Measurements from ENCODE around the gene ADM2. TPM values are rescaled to one million over a fixed set of nuclear protein-coding genes. Genes with fewer than 3 reads are reported as not detected.

ADM2 gene
- total RNA-seq, 2 donors from 2014 or later = 4.0 to 4.2 TPM

GRCh38 chr22:50444663-50445062 lies 36.7 kb upstream of the ADM2 start:
- Mint-ChIP-seq H3K9me3 (no peaks in the 10 kb centered on the region), H3K4me1 (no peaks in the 10 kb centered on the region), H3K4me3 (no peak overlapping the region), H3K36me3 (ENCODE audit: low read depth) (peaks cover 39% of the 10 kb centered on the region), H3K27ac (no peak overlapping the region), H3K27me3 (ENCODE audit: insufficient read depth) (no peaks in the 10 kb centered on the region)
- H3K9me3 ChIP-seq (ENCODE audit: control insufficient read depth, low read length) = no peaks in the 10 kb centered on the region
- H3K4me3 ChIP-seq (ENCODE audit: low read length) = no peak overlapping the region
- H3K4me1 ChIP-seq (ENCODE audit: control insufficient read depth, insufficient read depth, low read length) = no peaks in the 10 kb centered on the region
- TF ChIP-seq CTCF (conservative IDR thresholded peaks at IDR 0.05) = no peak
- H3K27me3 ChIP-seq (ENCODE audit: control insufficient read depth, insufficient read depth, low read length, poor library complexity, severe bottlenecking) = no peaks in the 10 kb centered on the region
- H3K36me3 ChIP-seq (ENCODE audit: control insufficient read depth, insufficient read depth, low read length) = peaks cover 22% of the 10 kb centered on the region
- peak overlapping the region; percentile 44 for H3K27ac ChIP-seq (ENCODE audit: low read depth, low read length)
- no peak overlapping the region for H3K9ac ChIP-seq (ENCODE audit: extremely low read depth, low read length, poor library complexity, severe bottlenecking)
- 95 to 100% methylated on average over 1 to 5 of the region's 5 CpGs for WGBS, 2 experiments (ENCODE audit: insufficient coverage in 1 of 2, insufficient read length in 1 of 2)
- no peak for DNase-seq

- WGBS, 2 experiments (ENCODE audit: insufficient coverage in 1 of 2, insufficient read length in 1 of 2) = 86 to 87% methylated on average over 21 to 30 of the region's 30 CpGs
- H3K4me1 ChIP-seq (ENCODE audit: control insufficient read depth, insufficient read depth, low read length) = no peaks in the 10 kb centered on the region
- H3K9me3 ChIP-seq (ENCODE audit: control insufficient read depth, low read length) = no peaks in the 10 kb centered on the region
- no peak for TF ChIP-seq CTCF (conservative IDR thresholded peaks at IDR 0.05)
- H3K9me3 Mint-ChIP-seq = no peaks in the 10 kb centered on the region
- H3K27ac ChIP-seq (ENCODE audit: low read depth, low read length) = peak overlapping the region; percentile 66
- H3K36me3 ChIP-seq (ENCODE audit: control insufficient read depth, insufficient read depth, low read length) = peaks cover 28% of the 10 kb centered on the region
- H3K4me1 Mint-ChIP-seq = no peaks in the 10 kb centered on the region
- no peak overlapping the region for H3K4me3 ChIP-seq (ENCODE audit: low read length)
- H3K27me3 Mint-ChIP-seq (ENCODE audit: insufficient read depth) = no peaks in the 10 kb centered on the region
- no peak for DNase-seq
- no peak overlapping the region for H3K9ac ChIP-seq (ENCODE audit: extremely low read depth, low read length, poor library complexity, severe bottlenecking)
- H3K36me3 Mint-ChIP-seq (ENCODE audit: low read depth) = peaks cover 42% of the 10 kb centered on the region
- H3K27ac Mint-ChIP-seq = peak overlapping the region; percentile 55
- H3K4me3 Mint-ChIP-seq = no peak overlapping the region
- H3K27me3 ChIP-seq (ENCODE audit: control insufficient read depth, insufficient read depth, low read length, poor library complexity, severe bottlenecking) = no peaks in the 10 kb centered on the region
Observed at GRCh38 chr22:50445071-50445879, 36.1 kb upstream of the ADM2 start.

- 89% methylated on average over 7 to 16 of the region's 17 CpGs for WGBS, 2 experiments (ENCODE audit: insufficient coverage in 1 of 2, insufficient read length in 1 of 2)
- peaks cover 49% of the 10 kb centered on the region for H3K36me3 Mint-ChIP-seq (ENCODE audit: low read depth)
- peak overlapping the region; percentile 57 for H3K27ac ChIP-seq (ENCODE audit: low read depth, low read length)
Observed at GRCh38 chr22:50445880-50446707, 35.2 kb upstream of the ADM2 start.

More at GRCh38 chr22:50445880-50446707, 35.2 kb upstream of the ADM2 start:
- peaks cover 34% of the 10 kb centered on the region for H3K36me3 ChIP-seq (ENCODE audit: control insufficient read depth, insufficient read depth, low read length)
- DNase-seq = no peak
- no peaks in the 10 kb centered on the region for H3K4me1 Mint-ChIP-seq
- H3K4me3 ChIP-seq (ENCODE audit: low read length) = no peak overlapping the region
- H3K4me3 Mint-ChIP-seq = no peak overlapping the region
- H3K9ac ChIP-seq (ENCODE audit: extremely low read depth, low read length, poor library complexity, severe bottlenecking) = no peak overlapping the region
- no peaks in the 10 kb centered on the region for H3K4me1 ChIP-seq (ENCODE audit: control insufficient read depth, insufficient read depth, low read length)
- H3K27me3 Mint-ChIP-seq (ENCODE audit: insufficient read depth) = no peaks in the 10 kb centered on the region
- TF ChIP-seq CTCF (conservative IDR thresholded peaks at IDR 0.05) = no peak
- H3K9me3 ChIP-seq (ENCODE audit: control insufficient read depth, low read length) = no peaks in the 10 kb centered on the region
- H3K9me3 Mint-ChIP-seq = no peaks in the 10 kb centered on the region
- H3K27ac Mint-ChIP-seq = peak overlapping the region; percentile 55
- no peaks in the 10 kb centered on the region for H3K27me3 ChIP-seq (ENCODE audit: control insufficient read depth, insufficient read depth, low read length, poor library complexity, severe bottlenecking)

Measured in endodermal cell (in vitro differentiated cells).